B cell (primary cell): ENCODE measurements around the gene RHOA. TPM values are rescaled to one million over a fixed set of nuclear protein-coding genes. Genes with fewer than 3 reads are reported as not detected.

Experiments
- ATAC-seq: fragments of 200-7000 bp; cut with Tn5 transposase; one replicate; pipeline ENCODE4 v1.10.0; 2021; ENCODE audit warnings: low read depth, mild to moderate bottlenecking, moderate number of reproducible peaks, moderate library complexity
- CTCF ChIA-PET: fragments of 350-600 bp; sonication (Branson Sonifier 250); formaldehyde crosslinking; loops from one replicate; lab custom pipeline; 2021; ENCODE audit warnings: antibody characterized with exemption, inconsistent platforms; lab: Charles Lee
- POLR2A ChIA-PET: fragments of 350-600 bp; sonication (Branson Sonifier 250); formaldehyde crosslinking; loops from one replicate; lab custom pipeline; 2021; ENCODE audit warnings: antibody characterized with exemption; lab: Charles Lee
- DNase-seq: peaks from one replicate; pipeline ENCODE4 v3.0.0; 2013
- H2AFZ ChIP-seq: 2 replicates; pipeline ENCODE4 v1.6.1; 2012; ENCODE audit warnings: mild to moderate bottlenecking, low read depth, low read length; ENCODE audit not compliant: insufficient read depth, poor library complexity, severe bottlenecking
- H3K27ac ChIP-seq, 2 donors: 1 replicate in 1 of 2; 2 replicates in 1 of 2; pipeline ENCODE4 v1.5.1; 2012 to 2013; ENCODE audit warnings: low read length in 2 of 2, mild to moderate bottlenecking in 2 of 2, moderate library complexity in 1 of 2
- H3K27me3 ChIP-seq, 4 experiments: fragments of 200-600 bp in 1 of 4; sonication (generic) in 1 of 4; replicated peaks in 1 of 4; 1 replicate in 2 of 4; 2 replicates in 2 of 4; pipeline versions ENCODE4 v1.6.1 to v1.7.0; 2013 to 2016; ENCODE audit warnings: low read length in 3 of 4, mild to moderate bottlenecking in 2 of 4, mixed read lengths in 1 of 4, moderate library complexity in 1 of 4; ENCODE audit not compliant: insufficient read depth in 4 of 4, control insufficient read depth in 3 of 4; ENCODE audit errors: control extremely low read depth in 1 of 4
- H3K36me3 ChIP-seq, 2 experiments: replicated peaks in 1 of 2; 1 replicate in 1 of 2; 2 replicates in 1 of 2; pipeline versions ENCODE4 v1.6.1 to v1.7.1; 2013; ENCODE audit warnings: low read length in 1 of 2; ENCODE audit not compliant: insufficient read depth in 2 of 2, control insufficient read depth in 1 of 2; ENCODE audit errors: control extremely low read depth in 1 of 2, extremely low read depth in 1 of 2
- H3K4me1 ChIP-seq, 2 donors: fragments of 200-600 bp in 1 of 2; sonication (generic) in 1 of 2; 1 replicate in 1 of 2; 2 replicates in 1 of 2; pipeline versions ENCODE4 v1.5.1 to v1.6.1; 2013 to 2017; ENCODE audit warnings: low read length in 2 of 2; ENCODE audit not compliant: control insufficient read depth in 2 of 2, insufficient read depth in 2 of 2
- H3K4me2 ChIP-seq: replicated peaks from 2 replicates; pipeline ENCODE3; 2012; ENCODE audit warnings: mild to moderate bottlenecking, low read depth, low read length; ENCODE audit not compliant: poor library complexity, severe bottlenecking
- H3K4me3 ChIP-seq, 5 experiments: fragments of 200-600 bp in 1 of 5; sonication (generic) in 1 of 5; 1 replicate in 3 of 5; 2 replicates in 2 of 5; pipeline versions ENCODE4 v1.5.1 to v1.7.0; 2011 to 2016; ENCODE audit warnings: low read length in 4 of 5, mild to moderate bottlenecking in 4 of 5, low read depth in 2 of 5, control low read depth in 1 of 5, moderate library complexity in 1 of 5; ENCODE audit not compliant: insufficient read depth in 1 of 5; ENCODE audit errors: control extremely low read depth in 1 of 5, extremely low read depth in 1 of 5
- H3K79me2 ChIP-seq: fragments of 200-600 bp; sonication (generic); one replicate; pipeline ENCODE4 v1.6.0; 2016; ENCODE audit warnings: low read length; ENCODE audit not compliant: control insufficient read depth, insufficient read depth
- H3K9ac ChIP-seq: fragments of 200-600 bp; sonication (generic); 2 replicates; pipeline ENCODE4 v1.6.1; 2017; ENCODE audit warnings: mild to moderate bottlenecking, low read length, moderate library complexity
- H3K9me3 ChIP-seq, 3 donors: one replicate each; pipeline versions ENCODE4 v1.6.1 to v1.7.1; 2013; ENCODE audit warnings: low read length in 2 of 3; ENCODE audit not compliant: control insufficient read depth in 2 of 3, insufficient read depth in 1 of 3; ENCODE audit errors: control extremely low read depth in 1 of 3
- H4K20me1 ChIP-seq: 2 replicates; pipeline ENCODE4 v1.6.0; 2012; ENCODE audit warnings: mild to moderate bottlenecking, low read length; ENCODE audit not compliant: insufficient read depth, control insufficient read depth, poor library complexity, severe bottlenecking
- H3K27ac Mint-ChIP-seq: one replicate; pipeline ENCODE4 v1.8.0; 2021; ENCODE audit warnings: mixed read lengths
- H3K27me3 Mint-ChIP-seq: one replicate; pipeline ENCODE4 v1.8.0; 2021; ENCODE audit warnings: mixed read lengths
- H3K4me1 Mint-ChIP-seq: one replicate; pipeline ENCODE4 v1.8.0; 2021; ENCODE audit warnings: mixed read lengths
- H3K4me3 Mint-ChIP-seq: one replicate; pipeline ENCODE4 v1.8.0; 2021; ENCODE audit warnings: mixed read lengths
- H3K9me3 Mint-ChIP-seq: one replicate; pipeline ENCODE4 v1.8.0; 2022; ENCODE audit warnings: mixed read lengths; ENCODE audit not compliant: insufficient read depth
- CTCF ChIP-seq: fragments of 200-600 bp; IDR thresholded peaks from one replicate; pipeline ENCODE4 v1.8.0; 2022; ENCODE audit warnings: antibody characterized with exemption, mild to moderate bottlenecking
- EZH2 ChIP-seq: IDR thresholded peaks from 2 replicates; pipeline ENCODE4 v1.6.1; 2012; ENCODE audit warnings: borderline replicate concordance, low read depth, mild to moderate bottlenecking, moderate library complexity, low read length; ENCODE audit not compliant: insufficient read depth, poor library complexity, severe bottlenecking
- WGBS: methylation state at CpG from one replicate; pipeline ENCODE4 v1.1.5; 2013; ENCODE audit warnings: missing lambda C conversion rate; ENCODE audit not compliant: insufficient coverage; 5-methylcytosine and 5-hydroxymethylcytosine counted together
- intact Hi-C: fragments of 100-400 bp; cut with micrococcal nuclease; formaldehyde crosslinking; loops from one replicate; pipeline ENCODE4 v1.10.0; 2022
- polyA plus RNA-seq: library from polyadenylated mRNA; depleted of rRNA; stranded (reverse); fragments of >200 nt; gene quantifications from 2 replicates; pipeline ENCODE4 v1.2.3, GENCODE V29; 2012
- total RNA-seq, 2 donors: library from RNA; stranded (reverse); fragments of 120-200 nt in 1 of 2; gene quantifications; 1 replicate in 1 of 2; 2 replicates in 1 of 2; pipeline versions ENCODE4 v1.2.3 to v1.2.4, GENCODE V29; 2013 to 2022

The RHOA gene
- total and polyA plus RNA-seq, 2 donors (not counting 1 experiment from before 2014, with no cell fraction given): 244 to 298 TPM

- Mint-ChIP-seq H3K4me3 (no peak overlapping the region), H3K27me3 (no peaks in the 10 kb centered on the region), H3K4me1 (no peaks in the 10 kb centered on the region), H3K27ac (no peak overlapping the region), H3K9me3 (no peaks in the 10 kb centered on the region)
- intact Hi-C loops: no loop called here
- Histone ChIP-seq H3K27me3 (no peaks in the 10 kb centered on the region), H4K20me1 (no peaks in the 10 kb centered on the region), H3K4me3 (no peak overlapping the region), H3K4me2 (no peak overlapping the region), H3K9ac (no peak overlapping the region), H3K4me1 (no peaks in the 10 kb centered on the region), H3K79me2 (peaks cover 14% of the 10 kb centered on the region), H2AFZ (no peak overlapping the region), H3K27ac (no peak overlapping the region), H3K9me3 (peaks cover 0 to 1% (median 0%) of the 10 kb centered on the region in 3 donors), H3K36me3 (peaks cover 14 to 61% of the 10 kb centered on the region in 2 experiments)
- ATAC-seq (no peak), DNase-seq (no peak)
- CTCF ChIA-PET: interaction anchor here (2.4 kb wide), 1 partner anchor 132 kb away, joined by 8 read pairs; no protein-coding TSS in a partner anchor
- no peak for TF ChIP-seq EZH2
- TF ChIP-seq CTCF: no peak
- 98% methylated on average over 16 of the region's 16 CpGs for WGBS
- POLR2A ChIA-PET: interaction anchor here (0.6 kb wide), 1 partner anchor 11 kb away, joined by 3 read pairs; no protein-coding TSS in a partner anchor
These were observed 94.9 kb downstream of the RHOA start for GRCh38 chr3:49316696-49317457.
